Stimulated activated CD8-positive, alpha-beta memory T cell treated with anti-CD3 and anti-CD28 coated beads, Interleukin-15, amount 100 ng/mL, for 24 hours (primary cell): ENCODE data around the gene BRAT1.
A peak's percentile ranks its signal among the peaks of the same experiment; 100 is the strongest.

ENCODE experiments used
- DNase-seq: peaks from one replicate; pipeline ENCODE4 v3.0.0-alpha.2; 2020; ENCODE audit warnings: low read depth

Gene BRAT1

DNA sequence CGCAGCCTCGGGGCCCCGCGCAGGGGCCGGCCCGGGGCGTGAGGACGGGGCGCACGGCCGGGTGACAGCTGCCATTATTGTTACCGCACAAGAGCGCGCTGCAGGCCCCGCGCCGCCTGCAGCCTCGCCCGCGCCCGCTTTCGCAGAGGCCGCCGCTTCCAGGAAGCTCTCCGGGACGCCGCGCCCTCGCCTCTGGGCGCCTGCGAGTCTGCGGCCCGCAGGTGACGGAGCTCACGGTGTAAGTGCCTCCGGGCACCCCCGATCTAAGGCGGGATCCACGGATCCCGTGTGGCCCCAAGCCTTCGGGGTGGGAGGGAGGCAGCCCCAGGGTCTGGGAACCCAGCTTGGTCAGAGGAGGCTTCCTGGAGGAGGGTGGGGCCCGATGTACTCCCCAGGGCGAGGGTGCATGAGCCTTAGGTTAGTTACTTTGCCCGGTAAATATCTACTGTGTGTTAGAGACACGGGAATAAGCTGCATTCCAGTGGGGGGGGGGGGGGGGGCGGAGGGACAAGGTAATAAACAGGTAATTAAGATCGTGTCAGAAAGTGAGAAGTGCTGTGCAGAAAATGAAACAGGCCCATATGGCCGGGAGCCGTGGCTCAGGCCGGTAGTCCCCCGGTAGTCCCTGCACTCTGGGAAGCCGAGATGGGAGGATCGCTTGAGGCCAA, 4.1 kb upstream of the BRAT1 start:
- no peak for DNase-seq

DNA sequence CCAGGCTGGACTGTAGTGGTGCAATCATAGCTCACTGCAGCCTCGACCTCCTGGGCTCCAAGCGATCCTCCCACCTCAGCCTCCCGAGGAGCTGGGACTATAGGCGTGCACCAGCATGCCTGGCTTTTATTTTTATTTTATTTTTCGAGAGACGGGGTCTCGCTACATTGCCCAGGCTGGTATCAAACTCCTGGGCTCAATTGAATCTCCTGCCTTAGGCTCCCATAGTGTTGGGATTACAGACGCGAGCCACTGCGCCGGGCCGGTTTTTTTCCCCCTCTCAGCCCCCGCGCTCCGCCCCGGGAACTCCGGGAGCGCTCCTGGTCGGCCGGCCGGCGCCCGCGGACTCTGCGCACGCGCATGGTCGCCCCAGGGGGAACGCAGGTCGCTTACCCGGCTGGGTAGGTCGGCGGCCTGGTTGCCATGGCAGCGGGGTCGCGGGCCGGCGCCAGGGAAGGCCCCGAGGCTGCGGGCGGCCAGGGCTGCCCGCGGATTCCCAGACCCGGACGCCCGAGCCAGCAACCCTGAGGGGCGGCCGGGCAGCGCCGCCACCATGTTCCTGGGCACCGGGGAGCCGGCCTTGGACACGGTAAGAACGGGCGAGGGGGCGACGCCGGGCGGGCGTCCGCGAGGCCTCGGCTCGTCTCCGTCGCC, 3.4 kb upstream of the BRAT1 start, which contains the start of gene IQCE:
IQCE (plus strand) TSS at position 351 of the 654 bp plus-strand sequence; CDS start at position 554, 203 bp downstream.
- DNase-seq: peak; percentile 87

DNA sequence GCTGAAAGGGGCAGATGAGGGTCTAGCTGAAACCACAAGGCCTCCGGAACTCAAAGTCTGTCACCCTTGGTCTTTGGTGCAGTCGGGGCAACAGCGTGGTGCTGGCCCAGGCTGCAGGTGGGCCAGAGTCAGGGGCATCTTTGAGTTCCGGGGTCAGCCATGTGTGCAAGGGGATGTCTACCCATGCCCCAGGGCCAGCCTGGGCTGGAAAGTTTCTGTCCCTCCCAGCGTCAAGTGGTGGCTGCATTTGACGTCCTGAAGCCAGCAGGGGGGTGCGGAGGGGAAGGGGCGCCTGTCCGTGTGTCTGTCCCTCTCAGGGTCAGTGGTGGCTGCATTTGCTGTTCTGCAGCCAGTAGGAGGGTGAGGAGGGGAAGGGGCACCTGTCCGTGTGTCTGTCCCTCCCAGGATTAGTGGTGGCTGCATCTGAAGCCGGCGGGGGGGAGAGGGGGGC, 638 bp downstream of the BRAT1 start:
- DNase-seq: no peak

DNA sequence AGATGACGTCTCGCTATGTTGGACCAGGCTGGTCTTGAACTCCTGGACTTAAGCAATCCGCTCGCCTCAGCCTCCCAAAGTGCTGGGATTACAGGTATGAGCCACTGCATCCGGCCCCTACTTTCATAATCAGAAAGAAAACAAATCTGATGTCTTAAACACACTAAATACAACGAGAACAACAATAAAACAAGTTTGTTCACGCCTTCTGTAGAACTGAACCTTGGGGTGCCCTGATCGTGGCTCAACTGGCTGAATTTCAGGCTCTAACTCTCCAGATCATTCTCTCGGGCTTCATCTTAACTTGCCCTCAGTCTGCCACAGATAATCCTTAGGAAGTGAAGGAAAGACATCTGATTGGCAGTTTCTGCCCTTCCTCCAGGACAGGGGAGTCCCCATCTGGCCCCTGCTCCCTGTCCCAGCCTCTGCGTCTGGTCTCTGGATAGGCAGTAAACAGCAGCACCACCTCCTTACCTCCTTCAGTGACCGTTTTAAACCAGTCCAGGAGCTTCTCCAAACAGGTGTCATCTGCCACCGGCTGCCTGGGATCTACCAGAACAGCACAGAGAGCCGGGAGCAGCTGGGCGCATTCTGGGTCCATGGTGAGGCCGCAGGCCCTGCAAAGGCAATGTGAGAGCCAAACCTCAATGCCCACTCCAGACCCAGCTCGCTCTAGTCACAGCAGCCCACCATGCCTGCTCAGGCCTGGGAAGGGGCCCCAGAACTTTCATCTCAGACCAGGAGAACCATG, 1.3 kb downstream of the BRAT1 start:
- DNase-seq: no peak

DNA sequence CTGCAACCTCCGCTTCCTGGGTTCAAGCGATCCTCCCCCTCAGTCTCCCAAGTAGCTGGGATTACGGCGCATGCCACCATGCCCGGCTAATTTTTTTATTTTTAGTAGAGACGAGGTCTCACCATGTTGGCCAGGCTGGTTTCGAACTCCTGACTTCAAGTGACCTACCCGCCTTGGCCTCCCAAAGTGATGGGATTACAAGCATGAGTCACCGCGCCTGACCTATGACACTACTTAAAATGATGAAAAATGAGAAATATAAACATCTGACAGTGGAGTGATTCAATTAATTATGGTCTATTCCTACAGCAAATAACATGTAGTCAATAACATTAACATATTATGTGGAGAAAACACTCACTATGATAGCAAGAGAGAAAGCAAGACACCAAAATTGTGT, 2.2 kb downstream of the BRAT1 start:
- DNase-seq: no peak

DNA sequence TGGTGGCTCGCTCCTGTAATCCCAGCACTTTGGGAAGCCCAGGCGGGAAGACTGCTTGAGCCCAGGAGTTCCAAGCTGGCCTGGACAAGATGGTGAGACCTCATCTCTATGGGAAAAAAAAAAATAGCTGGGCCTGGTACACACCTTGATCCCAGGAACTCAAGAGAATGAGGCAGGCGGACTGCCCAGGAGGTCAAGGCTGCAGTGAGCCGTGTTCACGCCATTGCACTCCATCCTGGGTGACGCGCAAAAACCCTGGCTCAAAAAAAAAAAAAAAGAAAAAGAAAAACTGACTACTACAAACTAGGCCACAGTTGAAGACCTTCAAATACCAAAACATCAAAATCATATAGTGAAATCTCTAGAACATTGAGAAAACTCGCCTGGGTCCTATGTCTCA, 3.9 kb downstream of the BRAT1 start:
- no peak for DNase-seq

DNA sequence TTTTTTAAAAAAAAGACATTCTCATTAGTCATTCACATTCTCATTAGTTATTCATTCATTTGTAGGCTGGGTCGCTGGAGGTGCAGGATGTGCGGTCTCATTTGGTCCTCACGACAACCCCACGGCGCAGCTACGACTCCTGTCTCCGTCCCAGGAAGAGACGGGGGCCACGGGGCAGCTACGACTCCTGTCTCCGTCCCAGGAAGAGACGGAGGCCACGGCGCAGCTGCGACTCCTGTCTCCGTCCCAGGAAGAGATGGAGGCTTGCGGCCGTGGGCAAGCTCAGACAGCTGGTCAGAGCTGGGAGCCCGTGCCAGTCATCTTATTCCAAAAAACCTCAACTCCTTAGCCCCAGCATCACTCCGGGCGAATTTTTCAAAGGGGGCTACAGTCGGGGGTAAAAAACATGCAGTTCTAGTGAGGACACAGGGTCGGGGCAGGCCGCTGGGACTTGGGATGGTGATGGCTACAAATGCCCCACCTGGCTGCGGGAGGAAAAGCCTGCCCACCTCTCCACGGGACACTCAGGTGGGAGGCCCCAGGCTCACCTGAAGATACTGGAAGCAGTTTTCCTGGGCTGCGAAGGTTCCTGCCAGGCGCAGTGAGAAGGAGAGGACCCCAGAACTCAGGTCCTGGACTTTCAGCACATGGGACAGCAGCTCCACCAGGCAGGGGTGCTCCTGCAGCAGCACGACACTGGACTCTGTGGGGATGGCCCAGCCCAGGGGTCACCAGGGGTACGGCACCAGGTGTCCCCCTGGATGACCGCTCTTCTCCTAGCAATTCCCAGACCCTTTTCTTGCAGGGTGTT, 8.3 kb downstream of the BRAT1 start:
- DNase-seq: no peak

DNA sequence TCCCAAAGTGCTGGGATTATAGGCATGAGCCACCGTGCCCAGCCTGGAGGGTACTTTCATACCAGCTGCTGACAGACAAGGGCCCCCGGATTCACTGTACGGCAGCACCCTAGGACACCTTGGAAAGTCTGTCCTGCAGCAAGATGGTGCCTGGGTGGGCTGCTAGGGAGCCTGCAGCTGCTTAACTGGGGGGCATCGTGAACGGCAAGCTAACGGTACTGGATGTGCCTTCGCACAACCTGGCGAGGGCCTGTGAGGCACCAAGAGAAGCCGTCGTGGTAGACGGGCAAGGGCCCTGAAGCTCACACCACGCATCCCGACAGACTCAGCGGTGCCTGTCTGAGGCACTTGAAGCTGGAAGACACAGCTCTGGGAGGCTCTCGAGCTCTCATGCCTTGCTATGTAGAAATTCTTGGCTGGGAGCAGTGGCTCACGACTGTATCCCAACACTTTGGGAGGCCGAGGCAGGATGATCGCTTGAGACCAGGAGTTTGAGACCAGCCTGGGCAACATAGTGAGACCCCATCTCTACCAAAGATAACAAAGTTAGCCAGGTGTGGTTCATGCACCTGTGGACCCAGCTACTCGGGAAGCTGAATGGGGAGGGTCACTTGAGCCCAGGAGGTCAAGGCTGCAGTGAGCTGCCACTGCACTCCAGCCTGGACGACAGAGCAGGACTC, 9.4 kb downstream of the BRAT1 start:
- DNase-seq: no peak

DNA sequence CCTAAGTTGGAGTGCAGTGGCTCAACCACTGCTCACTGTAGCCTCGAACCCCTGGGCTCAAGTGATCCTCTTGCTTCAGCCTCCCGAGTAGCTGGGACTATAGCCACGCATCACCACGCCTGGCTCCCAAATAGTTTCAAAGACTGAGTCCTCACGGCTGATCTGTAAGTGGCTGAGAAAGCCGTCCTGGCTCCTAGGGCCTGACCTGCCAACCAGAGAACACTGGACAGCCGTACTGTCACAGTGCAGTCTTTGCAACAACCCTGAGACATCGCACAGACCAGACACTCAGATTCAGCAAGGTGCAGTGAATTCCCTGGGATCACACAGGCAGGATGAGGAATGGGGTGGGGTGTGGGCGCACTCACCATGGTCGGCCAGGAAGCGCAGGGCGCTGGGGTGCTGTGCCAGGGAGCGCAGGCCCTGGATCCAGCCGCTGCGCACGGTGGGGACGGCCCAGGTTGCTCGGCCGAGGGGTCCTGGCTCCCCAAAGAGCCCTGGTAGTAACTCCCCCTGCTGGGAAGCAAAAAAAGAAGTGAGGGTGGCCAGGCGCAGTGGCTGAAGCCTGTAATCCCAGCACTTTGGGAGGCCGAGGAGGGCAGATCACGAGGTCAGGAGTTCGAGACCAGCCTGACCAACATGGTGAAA, 10.7 kb downstream of the BRAT1 start:
- DNase-seq: no peak

DNA sequence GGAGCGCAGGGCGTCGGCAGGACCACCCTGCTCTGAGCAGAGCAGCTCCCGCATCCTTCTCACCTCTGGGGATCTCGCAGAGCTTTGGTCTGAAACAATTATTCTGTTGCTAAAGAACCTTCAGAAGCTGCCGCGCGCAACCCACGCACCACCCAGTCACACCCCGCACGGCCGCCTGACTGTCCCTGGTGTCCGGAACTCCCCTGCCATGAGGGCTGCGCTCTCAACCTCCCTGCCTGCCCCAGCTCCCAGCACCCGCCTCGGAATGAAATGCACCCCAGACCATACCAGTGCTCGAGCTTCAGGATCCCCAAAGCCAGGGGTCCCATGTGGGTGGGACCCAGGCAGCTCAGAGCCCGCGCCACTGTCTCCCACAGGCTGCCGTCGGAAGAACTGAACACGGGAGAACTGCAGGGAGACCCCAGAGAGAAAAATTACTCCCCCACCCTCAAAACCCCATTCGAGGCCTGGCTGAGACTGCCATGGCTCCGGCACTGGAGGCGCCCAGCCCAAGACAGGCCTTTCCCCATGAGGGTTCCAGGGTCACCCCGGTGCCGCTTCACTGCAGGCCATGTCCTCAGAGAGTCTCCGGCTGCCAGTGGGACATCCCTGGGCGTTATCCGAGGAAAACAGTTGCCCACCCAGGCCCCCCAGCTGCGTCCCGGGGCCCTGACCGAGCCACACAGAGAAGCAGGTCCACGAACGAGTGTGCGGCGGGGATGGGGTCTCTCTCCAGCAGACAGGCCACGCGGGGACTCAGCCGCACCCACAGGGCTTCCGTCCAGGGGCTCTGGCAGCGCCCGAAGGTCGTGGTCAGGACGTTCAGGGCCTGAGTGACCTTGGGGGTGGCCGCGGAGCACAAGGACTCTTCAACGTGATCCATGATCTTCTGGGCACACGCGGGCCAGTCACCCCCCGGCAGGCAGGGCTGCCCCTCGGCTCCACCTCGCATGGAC, 12.1 kb downstream of the BRAT1 start:
- no peak for DNase-seq

DNA sequence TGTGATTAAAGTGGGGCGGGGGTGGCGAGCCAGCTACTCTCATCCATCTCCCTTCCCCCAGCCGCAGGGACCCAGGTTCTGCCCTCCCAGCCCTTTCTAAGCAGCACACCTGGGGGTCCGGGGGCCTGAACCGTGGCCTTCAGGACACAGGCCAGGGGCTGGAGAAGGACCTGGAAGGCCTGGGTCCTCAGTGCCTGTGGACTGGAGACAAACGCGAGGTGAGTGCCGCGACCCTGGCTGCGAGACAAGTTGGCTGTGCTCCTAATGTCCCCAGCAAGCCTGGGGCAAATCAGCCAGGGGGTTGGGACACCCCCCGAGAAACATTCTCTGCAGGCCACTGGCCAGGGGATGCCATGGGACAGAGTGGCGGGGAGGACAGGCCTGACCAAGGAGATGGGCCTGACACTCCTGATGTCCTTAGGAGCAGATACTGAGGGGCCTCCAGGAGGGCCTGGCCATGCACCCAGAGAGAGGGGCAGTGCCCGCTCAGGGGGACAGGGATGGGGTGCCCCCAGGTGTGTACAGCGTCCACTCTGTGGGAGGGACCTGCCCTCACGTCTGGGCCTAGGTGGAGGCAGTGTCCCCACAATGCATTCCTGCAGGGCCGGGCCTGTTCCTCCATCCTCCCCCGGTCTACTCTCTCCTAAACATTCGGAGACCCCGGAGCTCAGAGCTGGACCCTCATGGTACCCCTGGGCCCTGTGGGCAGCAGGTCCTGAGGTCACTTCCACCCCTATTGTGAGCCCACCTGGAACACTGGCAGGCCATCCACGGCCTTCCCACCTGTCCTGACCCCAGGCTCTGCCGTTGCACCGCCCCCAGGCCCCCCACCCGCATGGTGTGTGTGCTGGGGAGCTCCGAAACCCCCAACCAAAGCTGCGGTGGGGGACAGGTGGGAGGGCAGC, 13.1 kb downstream of the BRAT1 start:
- DNase-seq: no peak

DNA sequence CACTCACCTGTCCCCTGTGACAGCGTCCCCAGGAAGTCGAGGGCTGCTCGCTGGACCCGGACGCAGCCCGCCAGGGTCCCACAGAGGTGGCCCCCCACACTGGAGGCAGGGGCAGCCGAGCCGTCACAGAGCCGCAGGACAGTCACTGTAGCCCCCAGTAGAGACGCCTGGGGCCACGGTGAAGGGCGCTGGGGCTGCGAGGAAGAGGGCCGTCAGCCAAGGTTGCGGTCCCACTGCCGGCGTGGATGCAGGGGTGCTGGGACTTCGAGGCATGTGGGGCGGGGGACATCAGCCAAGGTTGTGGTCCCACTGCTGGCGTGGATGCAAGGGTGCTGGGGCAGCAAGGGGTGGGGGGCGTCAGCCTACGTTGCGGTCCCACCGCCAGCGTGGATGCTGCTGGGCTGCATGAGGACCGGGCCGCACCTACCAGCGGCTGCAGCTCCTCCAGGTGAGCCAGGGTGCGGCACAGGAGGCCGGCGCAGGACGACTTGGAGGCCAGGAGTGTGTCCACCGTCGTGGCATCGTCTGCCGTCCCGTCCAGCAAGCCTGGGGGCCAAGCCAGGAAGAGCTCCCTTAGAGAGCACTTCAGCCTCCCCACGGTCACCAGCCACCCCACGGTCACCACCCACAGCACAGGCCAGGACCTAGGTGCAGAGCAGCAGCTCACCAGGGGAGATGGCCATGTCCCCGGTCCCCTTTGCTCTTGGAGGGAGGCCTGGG, 13.9 kb downstream of the BRAT1 start:
- DNase-seq: no peak

DNA sequence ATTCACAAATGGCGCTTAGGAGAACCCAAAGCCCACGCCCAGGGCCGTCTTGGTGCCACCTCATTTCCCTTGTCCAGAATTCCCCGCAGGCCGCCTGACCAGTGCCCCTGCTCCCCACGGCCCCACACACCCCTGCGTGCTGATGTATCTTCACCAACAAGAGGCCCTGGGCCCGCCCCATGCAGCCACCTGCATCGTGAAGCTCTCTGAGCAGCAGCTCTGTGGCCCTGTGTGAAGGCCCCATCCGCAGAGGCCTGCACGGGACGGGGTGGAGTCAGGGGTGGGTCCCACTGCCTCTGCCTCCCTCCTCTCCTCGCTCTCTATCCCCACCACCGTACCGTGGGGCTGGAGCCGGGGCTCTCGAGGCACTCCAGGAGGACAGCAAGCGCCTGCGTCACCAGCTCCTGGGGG, 14.7 kb downstream of the BRAT1 start:
- no peak for DNase-seq

DNA sequence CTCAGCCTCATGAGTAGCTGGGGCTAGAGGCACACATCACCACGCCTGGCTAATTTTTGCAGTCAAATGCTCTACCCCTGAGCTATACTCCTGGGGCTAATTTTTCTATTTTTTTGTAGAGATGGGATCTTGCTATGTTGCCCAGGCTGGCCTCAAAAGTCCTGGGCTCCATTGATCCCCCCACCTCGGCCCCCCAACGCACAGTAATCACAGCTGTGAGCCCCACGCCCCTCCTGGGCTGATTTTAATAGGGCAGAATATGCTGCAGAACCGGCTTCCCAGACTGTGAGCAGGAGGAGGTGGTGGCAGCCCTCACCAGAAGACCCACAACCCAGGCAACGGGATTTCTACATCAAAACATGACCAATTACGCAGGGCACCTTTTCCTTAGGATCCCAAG, 15.2 kb downstream of the BRAT1 start:
- DNase-seq: no peak

DNA sequence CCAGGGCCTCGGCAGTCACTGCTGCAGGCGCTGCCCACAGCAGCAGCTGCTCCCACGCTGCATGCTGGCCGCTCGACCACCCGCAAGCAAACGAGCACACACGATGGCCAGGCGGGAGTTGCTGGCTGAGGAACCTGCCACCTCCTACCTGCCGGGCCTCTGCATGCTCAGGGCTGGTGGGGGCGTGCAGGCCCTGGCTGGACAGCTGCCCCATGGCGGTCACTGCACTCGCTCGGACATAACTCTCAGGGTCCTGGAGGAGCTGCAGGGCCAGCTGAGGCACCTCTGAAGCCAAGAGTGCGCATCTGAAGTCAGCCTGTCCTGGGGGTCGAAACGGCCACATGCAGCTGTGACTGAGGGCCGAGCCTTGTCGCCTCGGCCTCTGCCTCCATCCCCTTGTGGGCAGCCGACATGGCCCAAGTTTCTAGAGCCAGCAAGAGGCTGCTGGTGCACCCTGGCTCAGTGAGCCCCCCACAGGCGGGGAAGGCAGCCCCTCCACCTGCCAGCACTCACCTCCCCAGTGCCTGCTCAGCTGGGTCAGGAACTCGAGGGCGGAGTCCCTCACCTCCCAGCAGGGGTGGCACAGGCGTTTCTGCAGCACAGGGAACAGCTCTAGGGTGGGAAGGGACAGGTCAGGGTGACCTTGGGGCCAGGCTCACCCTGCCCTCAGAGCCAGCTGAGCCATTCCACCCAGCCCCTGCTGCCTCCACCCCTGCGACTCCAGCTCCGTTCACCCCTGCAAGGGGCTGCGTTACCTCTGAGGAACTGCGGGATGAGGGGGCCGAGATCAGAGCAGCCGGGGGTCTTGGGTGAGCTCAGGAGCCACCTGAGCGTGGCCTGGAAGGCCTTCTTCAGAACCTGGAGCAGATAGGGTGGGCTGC, 16.1 kb downstream of the BRAT1 start:
- no peak for DNase-seq

DNA sequence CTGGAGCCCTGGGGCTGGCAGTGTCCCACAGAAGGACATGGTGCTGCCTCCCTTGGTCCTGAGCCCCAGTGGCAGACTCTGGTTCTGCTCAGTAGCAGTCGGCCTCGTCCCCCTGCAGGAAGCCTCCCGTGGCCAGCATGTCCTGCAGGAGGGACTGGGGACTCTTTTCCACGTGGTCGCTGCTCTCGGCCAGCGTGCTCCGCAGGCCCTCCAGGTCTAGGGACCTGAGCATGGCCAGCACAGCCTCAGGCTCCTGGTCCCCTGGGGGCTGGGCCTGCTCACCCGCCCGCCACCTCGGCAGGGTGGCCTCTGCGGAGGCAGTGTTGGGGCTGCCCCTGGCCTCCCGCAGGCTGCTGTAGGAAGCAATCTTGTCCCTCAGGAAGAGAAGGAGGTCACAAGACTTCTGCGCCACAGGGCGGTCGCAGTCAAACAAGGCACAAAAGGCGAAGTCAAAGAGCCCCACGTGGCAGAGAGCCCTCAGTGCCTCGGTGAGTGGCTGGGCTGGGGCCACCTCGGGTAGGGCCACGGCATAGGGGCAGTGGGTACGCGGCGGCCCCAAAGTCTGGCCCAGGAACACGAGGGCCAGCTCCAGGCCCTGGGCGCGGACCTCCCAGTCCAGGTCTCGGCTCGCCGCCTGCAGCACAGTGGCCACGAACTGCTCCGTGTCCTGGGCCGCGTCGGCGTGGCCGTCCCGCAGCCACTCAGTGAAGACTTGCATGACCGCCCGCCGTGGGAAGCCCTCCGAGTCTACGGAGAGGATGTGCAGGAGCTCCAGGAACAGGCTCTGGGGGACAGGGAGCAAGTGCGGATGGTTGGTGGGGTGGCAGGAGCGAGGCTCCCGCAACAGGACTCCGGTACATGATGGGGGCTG, 17.1 kb downstream of the BRAT1 start:
- no peak for DNase-seq
